ENCODE results near the gene TMOD1.

Gene TMOD1

GRCh38 chr9:97521576-97522333 lies 20.3 kb downstream of the TMOD1 start:
- peaks cover 45% of the 10 kb centered on the region for H3K4me1 ChIP-seq (ENCODE audit: insufficient read depth, low read length)
- no peaks in the 10 kb centered on the region for H3K27me3 ChIP-seq (ENCODE audit: control insufficient read depth in 1 of 2, insufficient read depth in 2 of 2, low read length in 2 of 2)
- no peak overlapping the region for H3K27ac ChIP-seq (ENCODE audit: low read depth, low read length)

GRCh38 chr9:97524424-97524823 lies 23.0 kb downstream of the TMOD1 start:
- H3K27ac ChIP-seq (ENCODE audit: low read depth, low read length): no peak overlapping the region
- no peaks in the 10 kb centered on the region for H3K27me3 ChIP-seq (ENCODE audit: control insufficient read depth in 1 of 2, insufficient read depth in 2 of 2, low read length in 2 of 2)
- no peak overlapping the region for H3K9ac ChIP-seq (ENCODE audit: low read length)
- no peak overlapping the region for H3K4me3 ChIP-seq (ENCODE audit: low read depth in 1 of 2, low read length in 2 of 2)
- no peaks in the 10 kb centered on the region for H3K9me3 ChIP-seq (ENCODE audit: low read length)
- H3K4me1 ChIP-seq (ENCODE audit: insufficient read depth, low read length): peaks cover 40% of the 10 kb centered on the region
- peaks cover 18% of the 10 kb centered on the region for H3K36me3 ChIP-seq (ENCODE audit: insufficient read depth, low read length)

More at GRCh38 chr9:97521576-97522333, 20.3 kb downstream of the TMOD1 start:
- no peak overlapping the region for H3K4me3 ChIP-seq (ENCODE audit: low read depth in 1 of 2, low read length in 2 of 2)
- H3K9me3 ChIP-seq (ENCODE audit: low read length): no peaks in the 10 kb centered on the region
- H3K36me3 ChIP-seq (ENCODE audit: insufficient read depth, low read length): peaks cover 15% of the 10 kb centered on the region
- H3K9ac ChIP-seq (ENCODE audit: low read length): no peak overlapping the region

GRCh38 chr9:97525451-97525850 lies 24.0 kb downstream of the TMOD1 start:
- H3K27me3 ChIP-seq (ENCODE audit: control insufficient read depth in 1 of 2, insufficient read depth in 2 of 2, low read length in 2 of 2): no peaks in the 10 kb centered on the region
- no peaks in the 10 kb centered on the region for H3K9me3 ChIP-seq (ENCODE audit: low read length)
- H3K4me1 ChIP-seq (ENCODE audit: insufficient read depth, low read length): peaks cover 39% of the 10 kb centered on the region
- H3K4me3 ChIP-seq (ENCODE audit: low read depth in 1 of 2, low read length in 2 of 2): no peak overlapping the region
- no peak overlapping the region for H3K9ac ChIP-seq (ENCODE audit: low read length)
- H3K27ac ChIP-seq (ENCODE audit: low read depth, low read length): no peak overlapping the region
- H3K36me3 ChIP-seq (ENCODE audit: insufficient read depth, low read length): peaks cover 18% of the 10 kb centered on the region

GRCh38 chr9:97526895-97527575 lies 25.6 kb downstream of the TMOD1 start:
- H3K9ac ChIP-seq (ENCODE audit: low read length): no peak overlapping the region
- H3K27me3 ChIP-seq (ENCODE audit: control insufficient read depth in 1 of 2, insufficient read depth in 2 of 2, low read length in 2 of 2): no peaks in the 10 kb centered on the region
- peaks cover 18% of the 10 kb centered on the region for H3K36me3 ChIP-seq (ENCODE audit: insufficient read depth, low read length)
- H3K4me3 ChIP-seq (ENCODE audit: low read depth in 1 of 2, low read length in 2 of 2): no peak overlapping the region
- H3K4me1 ChIP-seq (ENCODE audit: insufficient read depth, low read length): peaks cover 39% of the 10 kb centered on the region
- no peaks in the 10 kb centered on the region for H3K9me3 ChIP-seq (ENCODE audit: low read length)
- H3K27ac ChIP-seq (ENCODE audit: low read depth, low read length): no peak overlapping the region

- Histone ChIP-seq H3K4me1 (ENCODE audit: insufficient read depth, low read length) (peaks cover 48% of the 10 kb centered on the region), H3K27me3 (ENCODE audit: control insufficient read depth in 1 of 2, insufficient read depth in 2 of 2, low read length in 2 of 2) (no peaks in the 10 kb centered on the region), H3K9me3 (ENCODE audit: low read length) (no peaks in the 10 kb centered on the region), H3K27ac (ENCODE audit: low read depth, low read length) (peak overlapping the region; percentile 7), H3K4me3 (ENCODE audit: low read depth in 1 of 2, low read length in 2 of 2) (no peak overlapping the region), H3K9ac (ENCODE audit: low read length) (no peak overlapping the region), H3K36me3 (ENCODE audit: insufficient read depth, low read length) (peaks cover 18% of the 10 kb centered on the region)
Observed at GRCh38 chr9:97527626-97528528, 26.4 kb downstream of the TMOD1 start.

GRCh38 chr9:97528529-97529230 lies 27.2 kb downstream of the TMOD1 start:
- peak overlapping the region; percentile 28 for H3K27ac ChIP-seq (ENCODE audit: low read depth, low read length)
- H3K9ac ChIP-seq (ENCODE audit: low read length): no peak overlapping the region
- no peak overlapping the region for H3K4me3 ChIP-seq (ENCODE audit: low read depth in 1 of 2, low read length in 2 of 2)
- peaks cover 18% of the 10 kb centered on the region for H3K36me3 ChIP-seq (ENCODE audit: insufficient read depth, low read length)
- H3K4me1 ChIP-seq (ENCODE audit: insufficient read depth, low read length): peaks cover 52% of the 10 kb centered on the region
- H3K27me3 ChIP-seq (ENCODE audit: control insufficient read depth in 1 of 2, insufficient read depth in 2 of 2, low read length in 2 of 2): no peaks in the 10 kb centered on the region
- no peaks in the 10 kb centered on the region for H3K9me3 ChIP-seq (ENCODE audit: low read length)

- Histone ChIP-seq H3K9ac (ENCODE audit: low read length) (no peak overlapping the region), H3K27me3 (ENCODE audit: control insufficient read depth in 1 of 2, insufficient read depth in 2 of 2, low read length in 2 of 2) (no peaks in the 10 kb centered on the region), H3K36me3 (ENCODE audit: insufficient read depth, low read length) (peaks cover 18% of the 10 kb centered on the region), H3K9me3 (ENCODE audit: low read length) (no peaks in the 10 kb centered on the region), H3K27ac (ENCODE audit: low read depth, low read length) (peak overlapping the region; percentile 28), H3K4me3 (ENCODE audit: low read depth in 1 of 2, low read length in 2 of 2) (no peak overlapping the region), H3K4me1 (ENCODE audit: insufficient read depth, low read length) (peaks cover 52% of the 10 kb centered on the region)
Observed at GRCh38 chr9:97529363-97530076, 28.1 kb downstream of the TMOD1 start.

GRCh38 chr9:97531888-97532376 lies 30.5 kb downstream of the TMOD1 start:
- peaks cover 62% of the 10 kb centered on the region for H3K4me1 ChIP-seq (ENCODE audit: insufficient read depth, low read length)
- H3K9ac ChIP-seq (ENCODE audit: low read length): no peak overlapping the region
- H3K4me3 ChIP-seq (ENCODE audit: low read depth in 1 of 2, low read length in 2 of 2): no peak overlapping the region
- peak overlapping the region; percentile 81 for H3K27ac ChIP-seq (ENCODE audit: low read depth, low read length)
- H3K36me3 ChIP-seq (ENCODE audit: insufficient read depth, low read length): peaks cover under 1% of the 10 kb centered on the region
- no peaks in the 10 kb centered on the region for H3K27me3 ChIP-seq (ENCODE audit: control insufficient read depth in 1 of 2, insufficient read depth in 2 of 2, low read length in 2 of 2)
- no peaks in the 10 kb centered on the region for H3K9me3 ChIP-seq (ENCODE audit: low read length)

- Histone ChIP-seq H3K36me3 (ENCODE audit: insufficient read depth, low read length) (peaks cover under 1% of the 10 kb centered on the region), H3K27ac (ENCODE audit: low read depth, low read length) (no peak overlapping the region), H3K4me3 (ENCODE audit: low read depth in 1 of 2, low read length in 2 of 2) (no peak overlapping the region), H3K9ac (ENCODE audit: low read length) (no peak overlapping the region), H3K4me1 (ENCODE audit: insufficient read depth, low read length) (peaks cover 47% of the 10 kb centered on the region), H3K27me3 (ENCODE audit: control insufficient read depth in 1 of 2, insufficient read depth in 2 of 2, low read length in 2 of 2) (no peaks in the 10 kb centered on the region), H3K9me3 (ENCODE audit: low read length) (no peaks in the 10 kb centered on the region)
Observed at GRCh38 chr9:97534185-97534584, 32.7 kb downstream of the TMOD1 start.

GRCh38 chr9:97534961-97535594 lies 33.6 kb downstream of the TMOD1 start:
- H3K27ac ChIP-seq (ENCODE audit: low read depth, low read length): no peak overlapping the region
- H3K27me3 ChIP-seq (ENCODE audit: control insufficient read depth in 1 of 2, insufficient read depth in 2 of 2, low read length in 2 of 2): no peaks in the 10 kb centered on the region
- no peak overlapping the region for H3K9ac ChIP-seq (ENCODE audit: low read length)
- no peaks in the 10 kb centered on the region for H3K9me3 ChIP-seq (ENCODE audit: low read length)
- H3K4me1 ChIP-seq (ENCODE audit: insufficient read depth, low read length): peaks cover 38% of the 10 kb centered on the region
- H3K4me3 ChIP-seq (ENCODE audit: low read depth in 1 of 2, low read length in 2 of 2): no peak overlapping the region
- H3K36me3 ChIP-seq (ENCODE audit: insufficient read depth, low read length): peaks cover 4% of the 10 kb centered on the region

All from muscle layer of colon (tissue), 2 donors.